Diencephalon (tissue), 1 donor: ENCODE data around the gene SCGB1D2. TPM values are rescaled to one million over a fixed set of nuclear protein-coding genes. Genes with fewer than 3 reads are reported as not detected.

Source experiments
- total RNA-seq: library from RNA; depleted of rRNA; stranded (reverse); fragments of >200 nt; gene quantifications from one replicate; pipeline ENCODE4 v1.2.3, GENCODE V29; 2014

The SCGB1D2 gene, protein sequence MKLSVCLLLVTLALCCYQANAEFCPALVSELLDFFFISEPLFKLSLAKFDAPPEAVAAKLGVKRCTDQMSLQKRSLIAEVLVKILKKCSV
- total RNA-seq, result not detected

DNA sequence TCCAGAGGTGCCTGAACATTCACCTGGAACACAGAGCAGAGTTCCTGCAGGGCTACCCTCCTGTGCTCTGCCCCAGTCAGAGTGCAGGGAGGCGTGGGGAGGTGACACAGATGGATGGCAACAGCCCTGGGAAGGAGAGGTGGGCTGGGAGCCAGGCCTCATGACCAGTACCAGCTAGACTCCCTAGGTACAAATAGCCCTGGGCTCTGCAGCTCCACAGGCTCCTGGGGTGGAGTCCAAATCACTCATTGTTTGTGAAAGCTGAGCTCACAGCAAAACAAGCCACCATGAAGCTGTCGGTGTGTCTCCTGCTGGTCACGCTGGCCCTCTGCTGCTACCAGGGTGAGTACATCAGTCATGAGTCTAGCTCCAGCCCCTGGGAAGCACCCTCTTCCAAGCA is at the start of gene SCGB1D2:
Gene SCGB1D2, plus strand, starts transcription at position 219 of the 400 bp plus-strand sequence. Its CDS starts 69 bp downstream, at position 288.

DNA sequence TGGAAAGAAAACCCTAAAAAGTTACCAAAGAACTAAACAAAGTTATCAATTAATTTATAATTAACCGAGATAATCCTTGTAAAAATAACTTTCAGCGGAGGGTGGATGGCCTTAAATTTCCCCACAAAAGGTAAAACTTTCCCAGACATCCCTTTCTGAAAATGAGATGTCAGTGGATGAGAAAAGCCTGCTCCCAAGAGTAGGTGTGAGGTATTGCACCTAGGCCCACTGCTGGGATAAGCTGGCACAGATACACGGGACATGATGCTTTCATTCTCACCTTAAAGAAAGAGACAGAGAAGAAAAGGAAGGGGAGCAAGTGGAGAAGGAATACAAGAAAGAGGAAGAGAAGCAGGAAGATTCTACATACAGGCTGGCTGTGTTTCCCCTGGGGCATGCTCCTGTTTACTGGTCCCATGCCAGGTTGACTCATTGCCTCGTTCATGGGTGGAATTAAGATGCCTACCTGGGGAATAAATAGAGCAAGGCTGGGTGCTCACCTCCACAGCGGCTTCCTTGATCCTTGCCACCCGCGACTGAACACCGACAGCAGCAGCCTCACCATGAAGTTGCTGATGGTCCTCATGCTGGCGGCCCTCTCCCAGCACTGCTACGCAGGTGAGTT is 27.7 kb downstream of the SCGB1D2 start, which contains the start of gene SCGB2A2:
Gene SCGB2A2, plus strand, starts transcription at position 505 of the 625 bp plus-strand sequence. Its CDS starts 59 bp downstream, at position 564.

Other genes with a start within 250 kb of the SCGB1D2 start
- gene INCENP, start 118.2 kb upstream of the SCGB1D2 start, total RNA-seq, result 22.6 TPM
- not detected for gene SCGB1D1, start 52.0 kb upstream of the SCGB1D2 start, total RNA-seq
- not detected for gene SCGB2A1, start 33.6 kb upstream of the SCGB1D2 start, total RNA-seq
- gene SCGB2A2, start 27.9 kb downstream of the SCGB1D2 start, total RNA-seq, result not detected
- not detected for gene SCGB1D4, start 56.8 kb downstream of the SCGB1D2 start, total RNA-seq
- gene ASRGL1, start 95.2 kb downstream of the SCGB1D2 start, total RNA-seq, result 40.6 TPM
- not detected for gene SCGB1A1, start 176.8 kb downstream of the SCGB1D2 start, total RNA-seq